HG03196 (cell line): ENCODE results near the gene PIK3C3.
"Not testable (repeated sequence)": the region's sequence is repeated elsewhere in the genome, so short reads cannot be mapped to it uniquely, and the experiment has no call there.

Experiments
- ATAC-seq: cut with Tn5 transposase; IDR thresholded peaks from one replicate; pipeline ENCODE4 v1.9.1; 2021; ENCODE audit not compliant: unreplicated experiment

Gene PIK3C3

GRCh38 chr18:42068030-42068429, 113.0 kb downstream of the PIK3C3 start:
- ATAC-seq: no peak

GRCh38 chr18:42069036-42069435, 114.0 kb downstream of the PIK3C3 start:
- no peak for ATAC-seq

- no peak for ATAC-seq
Observed at GRCh38 chr18:42072407-42072806, 117.4 kb downstream of the PIK3C3 start.

GRCh38 chr18:42074704-42075103, 119.7 kb downstream of the PIK3C3 start:
- ATAC-seq: no peak

- ATAC-seq: no peak
Observed at GRCh38 chr18:42078711-42079110, 123.7 kb downstream of the PIK3C3 start.

GRCh38 chr18:42080340-42080739, 125.3 kb downstream of the PIK3C3 start:
- ATAC-seq: no peak

- no peak for ATAC-seq
Observed at GRCh38 chr18:42082415-42083234, 127.6 kb downstream of the PIK3C3 start.

GRCh38 chr18:42086288-42086687, 131.3 kb downstream of the PIK3C3 start:
- ATAC-seq: no peak

GRCh38 chr18:42087235-42087634, 132.2 kb downstream of the PIK3C3 start:
- ATAC-seq: no peak

- ATAC-seq: no peak
Observed at GRCh38 chr18:42087876-42088275, 132.8 kb downstream of the PIK3C3 start.

GRCh38 chr18:42092848-42093247, 137.8 kb downstream of the PIK3C3 start:
- ATAC-seq: no peak

- ATAC-seq: no peak
Observed at GRCh38 chr18:42094875-42095274, 139.8 kb downstream of the PIK3C3 start.

GRCh38 chr18:42095732-42096377, 140.8 kb downstream of the PIK3C3 start:
- no peak for ATAC-seq

- ATAC-seq: no peak
Observed at GRCh38 chr18:42100248-42100647, 145.2 kb downstream of the PIK3C3 start.

- ATAC-seq: no peak
Observed at GRCh38 chr18:42100911-42101310, 145.9 kb downstream of the PIK3C3 start.

- no peak for ATAC-seq
Observed at GRCh38 chr18:42105394-42105793, 150.4 kb downstream of the PIK3C3 start.

GRCh38 chr18:42106784-42107183, 151.8 kb downstream of the PIK3C3 start:
- ATAC-seq: no peak

- ATAC-seq: no peak
Observed at GRCh38 chr18:42107287-42107686, 152.3 kb downstream of the PIK3C3 start.

- no peak for ATAC-seq
Observed at GRCh38 chr18:42107691-42108450, 152.8 kb downstream of the PIK3C3 start.

- ATAC-seq: not testable (repeated sequence)
Observed at GRCh38 chr18:42112147-42112546, 157.1 kb downstream of the PIK3C3 start.

- ATAC-seq: no peak
Observed at GRCh38 chr18:42112657-42113420, 157.8 kb downstream of the PIK3C3 start.
